GM12801 (cell line): ENCODE measurements around the gene FKBP2.

Experiments
- CTCF ChIP-seq: IDR thresholded peaks from one replicate; pipeline ENCODE4 v1.5.1; 2011; ENCODE audit warnings: control low read depth; ENCODE audit not compliant: insufficient read length; ENCODE audit errors: extremely low read depth

Gene FKBP2

GRCh38 chr11:64284048-64284961 lies 43.4 kb downstream of the FKBP2 start, which contains the start of gene BAD:
Gene BAD (minus strand): TSS chr11:64284665. CDS start chr11:64284368, 297 bp downstream.
- TF ChIP-seq CTCF, result no peak

- TF ChIP-seq CTCF, result no peak
Observed at GRCh38 chr11:64284962-64285884, 44.3 kb downstream of the FKBP2 start, which contains the start of gene GPR137. Gene GPR137 (plus strand): TSS chr11:64285848. CDS start chr11:64286525, 677 bp downstream.

- TF ChIP-seq CTCF, result no peak
Observed at GRCh38 chr11:64285885-64286800, 45.2 kb downstream of the FKBP2 start.

- no peak for TF ChIP-seq CTCF
Observed at GRCh38 chr11:64286801-64287159, 45.9 kb downstream of the FKBP2 start.

- no peak for TF ChIP-seq CTCF
Observed at GRCh38 chr11:64287676-64288352, 46.9 kb downstream of the FKBP2 start.

GRCh38 chr11:64288353-64288750 lies 47.5 kb downstream of the FKBP2 start:
- TF ChIP-seq CTCF, result no peak
